Measurements from ENCODE around the gene APOO.

APOO gene

DNA sequence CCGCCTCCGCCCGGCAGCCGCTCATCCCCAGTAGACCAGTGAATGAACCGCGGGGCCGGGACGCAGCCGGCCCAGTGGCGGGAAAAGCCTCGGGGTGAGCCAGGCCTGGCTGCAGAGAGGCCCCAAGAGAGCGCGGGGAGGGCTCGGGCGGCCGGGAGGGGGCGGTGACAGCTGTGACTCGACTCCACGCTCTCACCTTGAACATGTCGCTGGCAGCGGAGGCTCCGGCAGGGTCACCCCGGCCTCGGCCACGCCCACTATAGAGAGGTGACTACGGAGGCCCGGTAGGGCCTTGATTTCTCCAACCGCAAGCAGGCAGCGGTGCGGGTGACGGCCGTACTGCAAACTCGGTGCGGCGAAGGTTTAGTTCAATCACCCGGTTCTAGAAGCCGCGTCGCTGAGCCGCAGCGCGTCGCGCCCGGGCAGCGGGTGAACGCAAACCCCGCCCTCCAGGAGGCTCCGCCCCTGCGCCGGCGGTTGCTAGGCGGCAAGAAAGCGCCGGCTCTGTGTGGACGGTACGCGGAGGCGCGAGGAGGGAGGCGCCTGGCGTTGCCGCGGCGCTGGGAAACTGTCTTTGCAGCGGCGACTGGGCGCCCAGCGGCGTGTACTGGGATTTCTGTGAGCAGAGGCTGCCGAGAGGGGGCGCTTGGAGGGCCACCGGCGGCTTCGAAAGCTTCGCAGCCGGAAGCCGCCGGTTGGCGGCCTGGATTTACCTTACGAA, at the start of gene APOO, which contains the start of gene CXorf58:
APOO (minus strand) TSS at position 441 of the 721 bp plus-strand sequence; CDS start at position 205, 236 bp downstream.
CXorf58 (plus strand) TSS at position 509 of the 721 bp plus-strand sequence. CDS start 2,297 bp downstream, outside the sequence.
- peak; percentile 90 for DNase-seq

GRCh38 chrX:23954396-23954795, 46.7 kb upstream of the APOO start:
- DNase-seq, result no peak

- no peak for DNase-seq
Measured at GRCh38 chrX:23953908-23954269, 46.2 kb upstream of the APOO start.

- DNase-seq, result no peak
Measured at GRCh38 chrX:23952984-23953907, 45.5 kb upstream of the APOO start.

DNA sequence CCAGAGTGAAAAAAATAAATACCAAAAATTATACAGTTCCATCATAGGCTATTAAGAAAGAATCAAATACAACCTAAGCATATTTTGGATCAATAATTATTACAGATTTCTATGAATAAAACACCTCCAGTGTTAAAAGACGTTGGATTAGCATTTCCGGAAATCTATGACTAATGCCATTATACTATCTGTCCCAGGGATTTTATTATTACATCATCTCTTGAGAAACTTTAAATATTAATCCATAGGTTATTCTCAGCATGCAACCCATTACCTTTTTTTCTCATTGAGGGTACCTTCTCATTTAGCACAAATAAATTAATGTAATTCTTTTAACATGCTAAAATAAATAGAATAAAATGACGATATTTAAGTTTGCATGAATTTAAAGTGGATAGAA, 44.7 kb upstream of the APOO start:
- no peak for DNase-seq

DNA sequence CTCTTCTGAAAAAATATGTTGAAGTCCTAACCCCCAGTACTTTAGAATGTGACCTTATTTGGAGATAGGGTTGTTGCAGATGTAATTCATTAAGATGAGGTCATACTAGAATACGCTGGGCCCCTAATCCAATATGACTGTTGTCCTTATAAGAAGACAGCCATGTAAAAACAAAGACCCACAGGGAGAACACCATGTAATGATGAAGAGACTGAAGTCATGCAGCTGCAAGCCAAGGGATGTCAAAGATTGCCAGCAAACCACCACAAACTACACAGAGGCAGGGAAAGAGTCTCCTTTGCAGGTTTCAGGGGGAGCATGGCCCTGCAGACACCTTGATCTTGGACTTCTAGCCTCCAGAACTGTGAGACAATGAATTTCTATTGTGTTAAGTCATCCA, 37.5 kb upstream of the APOO start:
- DNase-seq, result no peak

DNA sequence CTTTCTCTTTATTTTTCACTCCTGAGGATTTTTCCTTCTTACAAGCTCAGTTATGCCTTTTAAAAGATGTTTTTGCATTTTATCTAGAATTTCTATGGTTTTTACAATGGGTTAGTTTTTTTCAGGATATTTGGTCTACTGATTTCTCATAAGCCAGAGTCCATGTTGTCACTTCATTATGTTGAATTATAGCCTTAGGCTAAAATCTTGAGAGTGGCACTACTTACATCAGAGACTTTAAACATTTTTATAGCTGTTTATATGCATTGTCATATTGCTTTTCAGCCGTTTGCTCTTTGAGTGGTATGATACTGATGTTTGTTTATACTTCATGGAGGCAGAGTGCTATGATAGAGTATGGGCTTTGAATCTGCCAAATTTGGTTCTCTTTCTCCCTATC, 36.5 kb upstream of the APOO start:
- DNase-seq, result no peak

- DNase-seq, result no peak
Measured at GRCh38 chrX:23939203-23939602, 31.5 kb upstream of the APOO start.

- DNase-seq, result peak; percentile 25
Measured at GRCh38 chrX:23938690-23939089, 31.0 kb upstream of the APOO start.

DNA sequence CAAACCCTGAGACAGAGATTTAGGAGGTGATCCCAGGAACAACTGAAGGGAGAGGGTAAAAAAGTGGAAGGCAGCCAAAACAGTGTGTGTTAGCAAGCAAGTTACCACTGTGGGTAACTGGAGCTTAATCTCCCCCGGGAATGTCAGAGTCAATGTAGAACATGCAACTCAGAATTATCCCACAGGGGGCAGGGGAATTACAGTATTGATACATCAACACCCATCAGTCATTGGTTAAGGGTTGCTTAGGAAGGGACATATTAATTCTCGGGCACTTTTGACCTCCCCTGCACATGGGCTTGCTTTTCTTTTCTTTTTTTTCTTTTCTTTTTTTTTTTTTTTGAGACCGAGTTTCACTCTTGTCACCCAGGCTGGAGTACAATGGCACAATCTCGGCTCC, 29.4 kb upstream of the APOO start:
- DNase-seq, result peak; percentile 25

DNA sequence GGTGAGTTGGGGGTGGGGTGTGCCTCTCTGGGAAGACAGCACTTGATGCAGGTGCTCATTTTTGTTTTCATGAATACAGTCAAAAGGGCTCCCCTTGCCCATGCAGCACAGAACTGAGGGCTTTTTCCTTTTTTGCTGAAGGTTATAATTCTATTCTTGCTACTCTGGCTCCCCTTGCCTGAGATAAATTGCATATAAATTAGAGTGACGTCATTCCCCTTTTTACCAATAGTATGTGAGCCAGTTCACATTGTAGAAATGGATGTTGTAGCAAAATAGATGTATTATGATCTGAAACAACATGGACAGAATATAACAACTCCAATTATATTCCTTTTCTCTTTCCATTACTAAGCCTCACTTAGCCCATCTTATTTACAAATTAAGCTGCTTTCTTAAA, 28.4 kb upstream of the APOO start:
- no peak for DNase-seq

- peak; percentile 30 for DNase-seq
Measured at GRCh38 chrX:23935106-23935505, 27.4 kb upstream of the APOO start.

GRCh38 chrX:23932046-23932445, 24.3 kb upstream of the APOO start:
- DNase-seq, result no peak

DNA sequence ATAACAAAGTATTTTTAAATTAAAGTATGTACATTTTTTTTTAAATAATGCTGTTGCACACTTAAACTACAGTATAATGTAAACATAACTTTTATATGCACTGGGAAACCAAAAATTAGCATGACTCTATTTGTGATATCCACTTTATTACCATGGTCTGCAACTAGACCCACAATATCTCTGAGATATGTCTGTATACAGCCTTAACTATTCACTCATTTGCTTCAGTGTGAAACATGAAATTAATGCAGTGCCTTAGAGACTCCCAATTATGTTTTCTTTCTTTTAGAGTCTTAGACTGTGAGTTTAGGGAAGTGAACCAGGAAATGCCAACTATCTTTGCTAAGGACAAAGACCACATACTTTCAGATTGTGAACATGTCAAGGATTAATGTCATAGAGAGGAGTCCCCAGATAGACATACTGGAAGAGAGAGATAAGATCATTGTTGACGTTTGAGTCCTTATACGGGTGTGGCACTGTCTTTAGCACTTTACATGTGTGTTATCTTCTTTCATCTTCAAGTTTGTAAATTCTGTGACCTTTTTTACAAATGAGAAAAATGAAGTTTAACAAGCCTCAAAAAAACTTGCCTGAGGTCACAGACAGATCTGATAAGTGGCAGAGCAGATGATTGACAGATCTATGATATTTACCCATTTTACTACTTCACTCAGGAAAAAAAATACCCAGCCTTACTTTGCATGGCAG, 23.3 kb upstream of the APOO start:
- no peak for DNase-seq

DNA sequence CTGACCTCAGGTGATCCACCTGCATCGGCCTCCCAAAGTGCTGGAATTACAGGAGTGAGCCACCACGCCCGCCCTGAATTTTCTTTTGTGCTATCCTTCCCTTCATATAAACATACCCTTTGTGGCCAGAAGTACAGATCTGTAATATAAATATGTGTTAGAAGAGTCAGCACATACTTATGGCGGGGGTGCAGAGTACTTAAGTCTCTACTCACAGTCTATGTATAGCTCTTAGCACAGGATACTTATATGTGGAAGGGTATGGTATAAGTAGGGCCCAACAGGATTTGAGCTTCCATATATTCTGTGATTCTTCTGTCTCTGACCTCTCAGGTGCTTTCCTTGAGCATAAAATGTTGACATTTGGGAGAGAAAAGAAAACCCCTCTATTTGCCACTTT, 18.3 kb upstream of the APOO start:
- no peak for DNase-seq

DNA sequence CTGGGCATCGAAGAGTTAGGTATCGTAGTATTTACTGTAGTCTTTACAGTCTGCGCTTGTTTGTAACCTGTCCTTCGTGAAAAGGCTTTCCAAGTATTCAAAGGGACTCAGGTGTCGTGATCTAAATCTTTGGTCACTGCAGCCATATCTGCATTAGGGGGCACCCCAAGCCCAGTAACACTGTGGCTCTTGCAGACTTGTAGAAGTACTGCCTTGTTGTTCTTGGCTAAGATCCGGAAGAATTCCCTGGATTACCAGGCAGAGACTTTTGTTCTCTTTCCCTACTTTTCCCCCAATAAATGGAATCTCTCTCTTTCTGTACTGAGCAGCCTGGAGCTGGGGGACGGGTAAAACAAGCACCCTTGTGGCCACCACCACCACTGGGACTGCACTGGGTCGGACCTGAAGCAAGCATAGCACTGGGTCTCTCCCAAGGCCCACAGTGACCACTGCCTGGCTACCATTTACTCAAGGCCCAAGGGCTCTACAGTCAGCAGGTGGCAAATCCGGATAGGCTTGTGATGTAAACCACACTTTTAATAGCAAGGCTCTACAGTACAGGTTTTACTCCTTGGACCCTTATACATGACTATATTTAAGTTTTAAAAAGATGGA, 12.1 kb upstream of the APOO start:
- peak; percentile 31 for DNase-seq

- DNase-seq, result no peak
Measured at GRCh38 chrX:23919148-23919547, 11.4 kb upstream of the APOO start.

DNA sequence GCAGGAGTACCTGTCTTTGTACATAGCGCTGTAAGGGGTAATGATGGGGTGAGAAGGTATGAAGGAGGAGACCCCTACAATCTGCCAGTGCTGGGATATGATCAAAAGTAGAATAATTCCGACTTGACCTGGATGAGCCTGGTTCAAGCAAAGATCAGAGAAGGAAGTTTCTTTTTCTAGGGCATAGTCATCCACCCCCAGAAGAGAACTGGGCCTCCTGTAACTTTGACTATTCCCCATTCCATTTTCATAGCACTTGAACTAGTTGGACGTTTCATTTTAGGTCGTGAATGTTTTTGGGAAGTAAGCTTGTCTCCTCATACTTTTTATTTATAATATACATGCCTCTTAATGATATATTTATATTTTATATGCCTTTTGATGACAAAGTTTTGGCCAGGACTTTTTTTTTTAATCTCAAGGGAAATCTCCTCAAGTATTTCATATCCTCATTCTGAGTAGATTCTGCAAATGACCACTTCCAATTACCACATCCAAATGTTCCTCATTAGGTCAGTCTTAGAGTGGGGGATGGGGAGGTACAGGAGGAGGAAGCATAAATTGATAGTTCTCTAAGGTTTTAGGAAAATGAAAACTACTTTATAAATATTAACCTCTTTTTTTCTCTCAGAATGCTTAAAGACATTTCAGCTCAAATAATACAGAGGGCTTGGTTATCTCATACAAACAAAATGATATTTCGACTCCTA, 3.5 kb upstream of the APOO start:
- no peak for DNase-seq

DNA sequence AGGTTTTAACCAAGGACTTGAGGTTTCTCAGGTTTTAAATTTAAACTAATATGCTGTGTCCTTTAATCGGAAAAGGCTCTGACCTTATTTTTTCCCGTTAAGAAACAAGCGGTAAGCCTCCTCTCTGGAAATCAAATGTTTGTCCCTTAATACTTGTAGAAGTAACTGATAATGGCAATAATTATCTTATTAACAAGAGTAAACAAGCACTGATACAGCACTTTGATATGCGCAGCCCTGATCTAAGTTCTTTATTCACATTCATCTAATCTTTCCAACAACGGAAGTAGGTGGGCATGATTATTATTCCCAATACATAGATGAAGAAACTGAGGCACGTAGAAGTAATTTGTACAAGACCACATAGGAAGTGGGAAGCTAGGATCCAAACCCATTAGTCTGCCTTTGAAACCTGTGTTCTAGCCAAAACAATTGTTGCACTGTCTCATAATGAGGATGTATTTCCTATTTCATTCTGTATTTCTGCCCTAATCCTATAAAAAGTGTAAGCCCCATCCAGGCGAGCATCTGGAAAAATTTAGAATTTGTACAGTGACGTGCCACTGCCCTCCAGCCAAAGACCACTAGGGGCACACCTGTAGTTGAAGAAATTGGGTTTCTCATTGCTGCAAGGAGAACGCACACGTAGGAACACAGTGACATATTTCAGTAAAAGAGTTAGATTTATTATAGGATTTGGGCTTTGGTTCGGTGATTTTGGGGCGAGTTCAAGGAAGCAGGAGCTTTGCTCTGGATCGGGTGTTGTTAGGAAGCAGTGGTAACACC, 674 bp upstream of the APOO start:
- DNase-seq, result no peak

- no peak for DNase-seq
Measured at GRCh38 chrX:23907111-23907497, 634 bp downstream of the APOO start.

DNA sequence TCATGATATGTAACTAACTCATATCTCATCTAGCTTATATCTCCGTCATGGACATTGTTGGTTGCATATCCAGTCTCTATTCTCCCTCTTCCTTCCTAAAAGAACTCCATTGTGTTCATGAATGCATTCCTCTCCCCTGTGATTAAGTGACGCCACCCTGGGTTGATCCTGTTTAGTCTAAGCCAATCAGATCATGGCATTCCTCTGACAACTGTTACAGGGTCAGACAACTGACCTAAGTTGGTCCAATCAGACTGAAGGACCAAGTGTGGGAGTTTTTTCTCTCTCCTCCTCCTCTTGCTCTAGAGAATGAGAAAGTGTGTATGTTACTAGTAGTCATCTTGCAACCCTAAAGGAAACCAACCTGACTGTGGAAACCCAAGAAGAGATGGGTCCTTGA, 3.6 kb downstream of the APOO start:
- DNase-seq, result no peak

- peak; percentile 66 for DNase-seq
Measured at GRCh38 chrX:23902419-23902818, 5.3 kb downstream of the APOO start.
